Measurements from ENCODE around the gene WDR31.

GRCh38 chr9:113359385-113359784 is 19.3 kb upstream of the WDR31 start:
- TF ChIP-seq CTCF (conservative IDR thresholded peaks at IDR 0.05) = no peak
- no peak for TF ChIP-seq ZFX (IDR thresholded peaks at IDR 0.05)

Data from C4-2B (cell line).